Neuronal stem cell (in vitro differentiated cells): ENCODE results near the gene KIF7.

Experiments
- DNase-seq: peaks from one replicate; pipeline ENCODE4 v3.0.0-alpha.2; 2013; ENCODE audit warnings: low spot score
- H2AFZ ChIP-seq: one replicate; pipeline ENCODE4 v1.6.1; 2013; ENCODE audit warnings: mild to moderate bottlenecking, low read length, inconsistent platforms
- H2AK5ac ChIP-seq: 2 replicates; pipeline ENCODE4 v1.6.1; 2013; ENCODE audit warnings: low read depth, mild to moderate bottlenecking, inconsistent platforms, low read length, moderate library complexity, mixed read lengths
- H2BK120ac ChIP-seq: 2 replicates; pipeline ENCODE4 v1.6.1; 2013; ENCODE audit warnings: low read depth, mild to moderate bottlenecking, inconsistent platforms, low read length, moderate library complexity, mixed read lengths
- H2BK12ac ChIP-seq: one replicate; pipeline ENCODE4 v1.6.1; 2013; ENCODE audit warnings: low read length, inconsistent platforms
- H2BK15ac ChIP-seq: 2 replicates; pipeline ENCODE4 v1.6.1; 2013; ENCODE audit warnings: mild to moderate bottlenecking, low read length, inconsistent platforms, mixed read lengths
- H2BK5ac ChIP-seq: one replicate; pipeline ENCODE4 v1.6.1; 2013; ENCODE audit warnings: inconsistent platforms, mild to moderate bottlenecking, low read length, moderate library complexity
- H3K14ac ChIP-seq: one replicate; pipeline ENCODE4 v1.6.1; 2013; ENCODE audit warnings: low read length, inconsistent platforms
- H3K18ac ChIP-seq: 2 replicates; pipeline ENCODE4 v1.6.1; 2013; ENCODE audit warnings: low read length, inconsistent platforms
- H3K23ac ChIP-seq: 2 replicates; pipeline ENCODE4 v1.6.1; 2013; ENCODE audit warnings: low read depth, mild to moderate bottlenecking, mixed read lengths, low read length, inconsistent platforms; ENCODE audit not compliant: poor library complexity
- H3K27ac ChIP-seq: replicated peaks from 3 replicates; pipeline ENCODE4 v1.5.1; 2013; ENCODE audit warnings: low read length, inconsistent platforms
- H3K27me3 ChIP-seq, 3 experiments: 2 replicates each; pipeline ENCODE4 v1.6.1; 2013; ENCODE audit warnings: low read length in 3 of 3, mild to moderate bottlenecking in 2 of 3, inconsistent platforms in 1 of 3, low read depth in 1 of 3, mixed read lengths in 1 of 3, moderate library complexity in 1 of 3; ENCODE audit not compliant: control insufficient read depth in 3 of 3, insufficient read depth in 3 of 3
- H3K36me3 ChIP-seq, 2 donors: replicated peaks in 1 of 2; 2 replicates each; pipeline ENCODE4 v1.6.1; 2013; ENCODE audit warnings: low read length in 2 of 2; ENCODE audit not compliant: control insufficient read depth in 2 of 2, insufficient read depth in 2 of 2
- H3K4ac ChIP-seq: 2 replicates; pipeline ENCODE4 v1.6.1; 2013; ENCODE audit warnings: inconsistent platforms, mild to moderate bottlenecking, low read length, moderate library complexity
- H3K4me1 ChIP-seq, 2 donors: 1 replicate in 1 of 2; 2 replicates in 1 of 2; pipeline ENCODE4 v1.6.1; 2013; ENCODE audit warnings: low read length in 2 of 2, low read depth in 1 of 2; ENCODE audit not compliant: control insufficient read depth in 2 of 2, insufficient read depth in 1 of 2
- H3K4me2 ChIP-seq: one replicate; pipeline ENCODE4 v1.6.1; 2013; ENCODE audit warnings: mild to moderate bottlenecking, low read length, inconsistent platforms; ENCODE audit not compliant: insufficient read depth, poor library complexity, severe bottlenecking
- H3K4me3 ChIP-seq, 2 donors: 2 replicates each; pipeline ENCODE4 v1.5.1; 2013; ENCODE audit warnings: low read length in 2 of 2, mild to moderate bottlenecking in 2 of 2, inconsistent platforms in 1 of 2, moderate library complexity in 1 of 2
- H3K79me1 ChIP-seq: one replicate; pipeline ENCODE4 v1.6.1; 2013; ENCODE audit warnings: low read depth, mild to moderate bottlenecking, inconsistent platforms, low read length, moderate library complexity
- H3K9ac ChIP-seq: one replicate; pipeline ENCODE4 v1.6.1; 2013; ENCODE audit warnings: mild to moderate bottlenecking, low read depth, low read length, inconsistent platforms; ENCODE audit not compliant: poor library complexity
- H3K9me3 ChIP-seq, 2 donors: replicated peaks in 1 of 2; 2 replicates each; pipeline versions ENCODE3 to v1.6.1; 2013; ENCODE audit warnings: low read length in 2 of 2, mild to moderate bottlenecking in 2 of 2, inconsistent platforms in 1 of 2, low read depth in 1 of 2, mixed read lengths in 1 of 2, moderate library complexity in 1 of 2; ENCODE audit not compliant: control insufficient read depth in 2 of 2, insufficient read depth in 1 of 2
- H4K8ac ChIP-seq: one replicate; pipeline ENCODE4 v1.6.1; 2013; ENCODE audit warnings: low read depth, mild to moderate bottlenecking, inconsistent platforms, low read length, moderate library complexity
- H4K91ac ChIP-seq: one replicate; pipeline ENCODE4 v1.6.1; 2013; ENCODE audit warnings: low read length, low read depth, mild to moderate bottlenecking, inconsistent platforms; ENCODE audit not compliant: poor library complexity
- WGBS, 2 donors: extraction: QIAGEN DNeasy Blood & Tissue Kit; methylation state at CpG; one replicate each; pipeline ENCODE4 v1.1.7; 2013; ENCODE audit warnings: missing lambda C conversion rate in 2 of 2, mixed read lengths in 1 of 2; ENCODE audit not compliant: insufficient read length in 2 of 2, insufficient replicate concordance in 1 of 2; ENCODE audit errors: extremely low coverage in 2 of 2; 5-methylcytosine and 5-hydroxymethylcytosine counted together

KIF7 gene

DNA sequence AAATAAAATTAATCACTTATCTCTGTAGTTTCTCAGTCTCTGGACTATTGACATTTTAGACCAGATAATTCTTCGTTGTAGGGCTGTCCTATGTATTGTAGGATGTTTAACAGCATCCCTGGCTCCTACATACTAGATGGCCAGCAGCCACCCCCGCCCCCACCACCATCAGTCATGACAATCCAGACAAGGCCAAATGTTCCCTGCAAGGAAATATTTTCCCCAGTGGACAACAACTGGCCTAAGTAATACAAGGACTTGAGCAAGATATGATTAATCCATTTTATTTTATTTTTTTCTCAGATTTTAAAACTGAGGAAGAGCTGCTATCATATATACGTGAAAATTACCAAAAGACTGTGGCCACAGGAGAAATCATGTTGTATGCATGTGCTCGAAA, 56.2 kb downstream of the KIF7 start:
- no peak overlapping the region for H3K14ac ChIP-seq
- no peak overlapping the region for H3K4me3 ChIP-seq
- H3K79me1 ChIP-seq: no peaks in the 10 kb centered on the region
- no peaks in the 10 kb centered on the region for H3K9me3 ChIP-seq
- no peak overlapping the region for H2AK5ac ChIP-seq
- no peaks in the 10 kb centered on the region for H3K27me3 ChIP-seq
- no peak overlapping the region for H3K9ac ChIP-seq
- no CpG with 5 or more reads among the region's 4 CpGs for WGBS, 2 donors
- H3K23ac ChIP-seq: no peak overlapping the region
- no peak overlapping the region for H2BK5ac ChIP-seq
- no peak overlapping the region for H3K18ac ChIP-seq
- H4K8ac ChIP-seq: no peak overlapping the region
- no peak overlapping the region for H4K91ac ChIP-seq
- DNase-seq: no peak
- no peak overlapping the region for H2BK15ac ChIP-seq
- H3K27ac ChIP-seq: no peak overlapping the region
- H3K36me3 ChIP-seq: peaks cover 24 to 99% of the 10 kb centered on the region in 2 donors
- no peak overlapping the region for H2BK120ac ChIP-seq
- H3K4me2 ChIP-seq: no peak overlapping the region
- no peaks in the 10 kb centered on the region for H3K4me1 ChIP-seq
- no peak overlapping the region for H2AFZ ChIP-seq
- H3K4ac ChIP-seq: no peak overlapping the region
- no peak overlapping the region for H2BK12ac ChIP-seq

DNA sequence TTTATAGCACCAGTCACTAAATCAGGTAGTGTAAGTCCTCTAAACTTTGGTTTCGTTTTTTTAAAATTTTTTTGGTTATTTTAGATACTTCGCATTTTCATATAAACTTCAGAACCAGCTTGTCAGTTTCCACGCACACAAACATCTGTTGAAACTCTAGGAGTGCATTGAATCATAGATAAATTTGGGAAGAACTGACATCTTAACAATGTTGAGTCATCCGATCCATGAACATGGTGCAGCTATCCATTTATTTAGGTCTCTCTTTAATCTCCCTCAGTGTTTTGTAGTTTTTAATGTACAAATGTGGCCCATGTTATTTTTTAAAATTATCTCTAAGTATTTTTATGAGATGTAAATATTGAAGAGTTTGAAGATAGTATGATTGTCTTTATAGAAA, 62.2 kb downstream of the KIF7 start:
- Histone ChIP-seq H2AK5ac (no peak overlapping the region), H3K4ac (no peak overlapping the region), H3K27ac (no peak overlapping the region), H2BK12ac (no peak overlapping the region), H3K9me3 (no peaks in the 10 kb centered on the region), H4K8ac (no peak overlapping the region), H3K18ac (no peak overlapping the region), H3K9ac (no peak overlapping the region), H3K4me3 (no peak overlapping the region), H3K36me3 (peaks cover 33 to 98% of the 10 kb centered on the region in 2 donors), H2BK15ac (no peak overlapping the region), H3K23ac (no peak overlapping the region), H3K79me1 (peaks cover 2% of the 10 kb centered on the region), H3K4me2 (no peak overlapping the region), H2BK5ac (no peak overlapping the region), H3K14ac (no peak overlapping the region), H3K27me3 (no peaks in the 10 kb centered on the region), H2AFZ (no peak overlapping the region), H4K91ac (no peak overlapping the region), H2BK120ac (no peak overlapping the region), H3K4me1 (no peaks in the 10 kb centered on the region)
- no peak for DNase-seq
- no CpG with 5 or more reads among the region's 4 CpGs for WGBS, 2 donors

DNA sequence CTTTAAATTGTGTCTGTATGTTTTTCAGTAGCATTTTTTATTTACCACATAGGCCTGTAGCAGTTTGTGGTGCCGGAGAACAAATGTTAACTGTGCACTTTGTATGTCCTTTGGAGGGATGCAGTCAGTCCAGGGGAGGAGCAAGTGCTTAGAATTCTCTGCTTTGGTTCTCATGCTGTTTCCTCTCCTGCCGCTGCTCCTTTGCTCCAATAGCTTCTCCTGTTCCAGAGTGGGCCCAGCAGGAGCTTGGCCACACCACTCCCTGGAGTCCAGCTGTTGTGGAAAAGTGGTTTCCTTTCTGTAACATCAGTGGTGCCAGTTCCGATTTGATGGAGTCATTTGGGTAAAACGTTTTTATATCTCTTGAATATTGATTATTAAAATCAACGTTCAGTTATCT, 63.4 kb downstream of the KIF7 start:
- no peak overlapping the region for H3K4ac ChIP-seq
- no peak overlapping the region for H2BK120ac ChIP-seq
- H2BK15ac ChIP-seq: no peak overlapping the region
- DNase-seq: no peak
- peaks cover 42 to 98% of the 10 kb centered on the region in 2 donors for H3K36me3 ChIP-seq
- H2AFZ ChIP-seq: no peak overlapping the region
- H3K4me2 ChIP-seq: no peak overlapping the region
- H3K27ac ChIP-seq: no peak overlapping the region
- no peak overlapping the region for H4K91ac ChIP-seq
- no peak overlapping the region for H2BK12ac ChIP-seq
- H3K79me1 ChIP-seq: peaks cover 2% of the 10 kb centered on the region
- no peak overlapping the region for H3K4me3 ChIP-seq
- no peak overlapping the region for H2AK5ac ChIP-seq
- no peaks in the 10 kb centered on the region for H3K4me1 ChIP-seq
- no peak overlapping the region for H3K14ac ChIP-seq
- H3K9ac ChIP-seq: no peak overlapping the region
- no CpG with 5 or more reads among the region's 5 CpGs for WGBS, 2 donors
- no peaks in the 10 kb centered on the region for H3K9me3 ChIP-seq
- no peak overlapping the region for H4K8ac ChIP-seq
- no peak overlapping the region for H3K18ac ChIP-seq
- no peaks in the 10 kb centered on the region for H3K27me3 ChIP-seq
- H3K23ac ChIP-seq: no peak overlapping the region
- no peak overlapping the region for H2BK5ac ChIP-seq

DNA sequence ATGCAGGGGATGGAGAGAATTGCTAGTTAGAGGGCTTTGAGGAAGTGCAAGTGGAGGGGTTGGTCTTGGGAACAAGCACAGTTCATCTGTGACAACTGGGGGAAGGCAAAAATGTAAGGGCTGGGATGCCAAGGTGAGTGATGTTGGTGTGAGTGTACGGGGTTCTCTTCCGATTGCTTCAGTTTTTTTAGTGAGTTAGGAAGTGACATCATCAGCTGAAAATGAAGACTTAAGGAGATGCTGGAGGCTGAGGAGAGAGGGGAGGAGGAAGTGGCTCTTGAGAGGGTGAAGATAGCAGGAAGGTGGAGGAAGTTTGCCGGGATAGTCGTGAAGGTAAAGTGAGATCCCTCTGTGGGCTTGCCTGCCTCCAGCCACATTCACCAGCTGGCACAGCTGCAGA, 67.3 kb downstream of the KIF7 start:
- H3K9me3 ChIP-seq: no peaks in the 10 kb centered on the region
- H2BK120ac ChIP-seq: no peak overlapping the region
- no peak overlapping the region for H3K4me2 ChIP-seq
- H2BK12ac ChIP-seq: no peak overlapping the region
- H3K27me3 ChIP-seq: no peaks in the 10 kb centered on the region
- H3K14ac ChIP-seq: no peak overlapping the region
- WGBS, 2 donors: no CpG with 5 or more reads among the region's 4 CpGs
- H3K36me3 ChIP-seq: peaks cover 48 to 98% of the 10 kb centered on the region in 2 donors
- no peak overlapping the region for H3K9ac ChIP-seq
- H3K23ac ChIP-seq: no peak overlapping the region
- H2AFZ ChIP-seq: no peak overlapping the region
- H4K8ac ChIP-seq: no peak overlapping the region
- H3K27ac ChIP-seq: no peak overlapping the region
- peak overlapping the region; percentile 57 for H3K4ac ChIP-seq
- no peak overlapping the region for H3K4me3 ChIP-seq
- H3K4me1 ChIP-seq: no peaks in the 10 kb centered on the region
- no peak for DNase-seq
- no peak overlapping the region for H3K18ac ChIP-seq
- no peak overlapping the region for H2BK15ac ChIP-seq
- H2AK5ac ChIP-seq: no peak overlapping the region
- peaks cover 2% of the 10 kb centered on the region for H3K79me1 ChIP-seq
- H2BK5ac ChIP-seq: no peak overlapping the region
- no peak overlapping the region for H4K91ac ChIP-seq
